H1 (cell line): ENCODE results near the gene RBM5. TPM values are rescaled to one million over a fixed set of nuclear protein-coding genes. Genes with fewer than 3 reads are reported as not detected.
A peak's percentile ranks its signal among the peaks of the same experiment; 100 is the strongest.

Source experiments
- CTCF ChIA-PET: fragments of 300-600 bp; sonication (Branson Sonifier 250); formaldehyde crosslinking; loops from one replicate; lab custom pipeline; 2021; ENCODE audit not compliant: partially characterized antibody; lab: Charles Lee
- POLR2A ChIA-PET: fragments of 300-600 bp; sonication (Branson Sonifier 250); formaldehyde crosslinking; loops from one replicate; lab custom pipeline; 2021; ENCODE audit warnings: inconsistent platforms; ENCODE audit not compliant: partially characterized antibody; lab: Charles Lee
- DNase-seq, 2 experiments: peaks; one replicate each; pipeline versions ENCODE4 v3.0.0 to v3.0.0-alpha.2; 2010 to 2022; ENCODE audit warnings: low spot score in 2 of 2, low read depth in 1 of 2, mixed read lengths in 1 of 2
- FAIRE-seq: peaks from 2 replicates; lab custom pipeline; 2011; peaks lifted over from hg19 to GRCh38; lab: Jason Lieb, UNC
- H2AFZ ChIP-seq: 2 replicates; pipeline ENCODE4 v1.8.1; 2012; ENCODE audit warnings: low read length, inconsistent platforms
- H2AK5ac ChIP-seq: 2 replicates; pipeline ENCODE4 v1.6.1; 2013; ENCODE audit warnings: low read depth, low read length
- H2BK120ac ChIP-seq: replicated peaks from 2 replicates; pipeline ENCODE3; 2013; ENCODE audit warnings: low read depth, low read length, inconsistent platforms
- H2BK12ac ChIP-seq: 2 replicates; pipeline ENCODE4 v1.6.1; 2013; ENCODE audit warnings: low read depth, low read length
- H2BK15ac ChIP-seq: 2 replicates; pipeline ENCODE4 v1.6.1; 2013; ENCODE audit warnings: low read length
- H2BK20ac ChIP-seq: 2 replicates; pipeline ENCODE4 v1.6.1; 2013; ENCODE audit warnings: low read length
- H2BK5ac ChIP-seq: 2 replicates; pipeline ENCODE4 v1.6.1; 2013; ENCODE audit warnings: low read depth, low read length
- H3K14ac ChIP-seq: 2 replicates; pipeline ENCODE4 v1.6.1; 2013; ENCODE audit warnings: inconsistent platforms; ENCODE audit not compliant: insufficient read length
- H3K18ac ChIP-seq: 2 replicates; pipeline ENCODE4 v1.6.1; 2013; ENCODE audit warnings: low read length; ENCODE audit errors: extremely low read depth
- H3K23ac ChIP-seq: 2 replicates; pipeline ENCODE4 v1.6.1; 2013; ENCODE audit warnings: inconsistent platforms; ENCODE audit not compliant: insufficient read length
- H3K23me2 ChIP-seq: 2 replicates; pipeline ENCODE4 v1.6.1; 2013; ENCODE audit warnings: low read depth, low read length
- H3K27ac ChIP-seq: 2 replicates; pipeline ENCODE4 v1.6.1; 2011; ENCODE audit warnings: low read depth, low read length, inconsistent platforms
- H3K27me3 ChIP-seq, 4 experiments: replicated peaks in 1 of 4; 1 replicate in 1 of 4; 2 replicates in 3 of 4; pipeline versions ENCODE4 v1.6.1 to v1.8.1; 2011 to 2013; ENCODE audit warnings: low read length in 3 of 4, mild to moderate bottlenecking in 3 of 4, inconsistent platforms in 2 of 4, mixed read lengths in 2 of 4, moderate library complexity in 1 of 4; ENCODE audit not compliant: control insufficient read depth in 3 of 4, insufficient read depth in 3 of 4; ENCODE audit errors: extremely low read depth in 1 of 4
- H3K36me3 ChIP-seq, 4 experiments: 2 replicates each; pipeline versions ENCODE4 v1.6.1 to v1.8.1; 2011 to 2013; ENCODE audit warnings: mild to moderate bottlenecking in 4 of 4, low read length in 3 of 4, moderate library complexity in 2 of 4, control low read depth in 1 of 4, inconsistent platforms in 1 of 4; ENCODE audit not compliant: insufficient read depth in 4 of 4, control insufficient read depth in 2 of 4
- H3K4ac ChIP-seq: replicated peaks from 2 replicates; pipeline ENCODE3; 2013; ENCODE audit warnings: low read length, low read depth, mixed read lengths, inconsistent platforms; ENCODE audit not compliant: insufficient read length
- H3K4me1 ChIP-seq, 4 experiments: replicated peaks in 1 of 4; 1 replicate in 1 of 4; 2 replicates in 3 of 4; pipeline versions ENCODE4 v1.6.1 to v1.8.1; 2011 to 2013; ENCODE audit warnings: low read length in 3 of 4, inconsistent platforms in 2 of 4, mixed read lengths in 1 of 4; ENCODE audit not compliant: insufficient read depth in 4 of 4, control insufficient read depth in 3 of 4
- H3K4me2 ChIP-seq, 2 experiments: 2 replicates each; pipeline versions ENCODE4 v1.6.1 to v1.8.1; 2011 to 2013; ENCODE audit warnings: low read depth in 2 of 2, low read length in 2 of 2, control low read depth in 1 of 2, inconsistent platforms in 1 of 2, mild to moderate bottlenecking in 1 of 2; ENCODE audit not compliant: insufficient read depth in 1 of 2
- H3K4me3 ChIP-seq, 4 experiments: fragments of 200-600, 300-600 bp in 1 of 4; sonication (generic), shearing (Covaris generic), sonication (Bioruptor Twin) in 1 of 4; 2 replicates each; pipeline versions ENCODE4 v1.5.1 to v1.8.1; 2011 to 2016; ENCODE audit warnings: low read length in 4 of 4, low read depth in 3 of 4, control low read depth in 2 of 4, inconsistent platforms in 2 of 4, mild to moderate bottlenecking in 2 of 4, mixed read lengths in 1 of 4, moderate library complexity in 1 of 4; ENCODE audit not compliant: insufficient read depth in 2 of 4; ENCODE audit errors: extremely low read depth in 1 of 4
- H3K56ac ChIP-seq: replicated peaks from 2 replicates; pipeline ENCODE3; 2013; ENCODE audit warnings: low read depth, mild to moderate bottlenecking, mixed read lengths, low read length, inconsistent platforms; ENCODE audit not compliant: insufficient read length
- H3K79me1 ChIP-seq: 2 replicates; pipeline ENCODE4 v1.6.1; 2013; ENCODE audit warnings: low read depth, low read length, control low read depth
- H3K79me2 ChIP-seq, 2 experiments: 2 replicates each; pipeline versions ENCODE4 v1.6.1 to v1.8.1; 2012 to 2013; ENCODE audit warnings: low read length in 2 of 2, mild to moderate bottlenecking in 2 of 2, inconsistent platforms in 1 of 2; ENCODE audit not compliant: insufficient read depth in 2 of 2, control insufficient read depth in 1 of 2
- H3K9ac ChIP-seq, 4 experiments: replicated peaks in 1 of 4; 1 replicate in 1 of 4; 2 replicates in 3 of 4; pipeline versions ENCODE4 v1.6.1 to v1.8.1; 2011 to 2013; ENCODE audit warnings: low read depth in 3 of 4, low read length in 3 of 4, control low read depth in 2 of 4, mild to moderate bottlenecking in 2 of 4, moderate library complexity in 2 of 4, inconsistent platforms in 1 of 4; ENCODE audit errors: extremely low read depth in 1 of 4
- H3K9me3 ChIP-seq, 2 experiments: 2 replicates each; pipeline versions ENCODE4 v1.6.1 to v1.8.1; 2012 to 2013; ENCODE audit warnings: mild to moderate bottlenecking in 2 of 2, moderate library complexity in 2 of 2, control low read depth in 1 of 2, inconsistent platforms in 1 of 2, low read depth in 1 of 2, low read length in 1 of 2, mixed read lengths in 1 of 2; ENCODE audit not compliant: insufficient read depth in 2 of 2
- H4K20me1 ChIP-seq, 2 experiments: replicated peaks in 1 of 2; 2 replicates each; pipeline versions ENCODE3 to v1.8.1; 2011 to 2013; ENCODE audit warnings: inconsistent platforms in 2 of 2, low read length in 2 of 2, mild to moderate bottlenecking in 1 of 2; ENCODE audit not compliant: insufficient read depth in 2 of 2, control insufficient read depth in 1 of 2
- H4K5ac ChIP-seq: 2 replicates; pipeline ENCODE4 v1.6.1; 2013; ENCODE audit warnings: low read length, low read depth, mixed read lengths, inconsistent platforms; ENCODE audit not compliant: insufficient read length
- H4K8ac ChIP-seq: 2 replicates; pipeline ENCODE4 v1.8.0; 2013; ENCODE audit warnings: mild to moderate bottlenecking, moderate library complexity, low read length, inconsistent platforms; ENCODE audit not compliant: insufficient read depth; ENCODE audit errors: extremely low read depth
- H4K91ac ChIP-seq: replicated peaks from 2 replicates; pipeline ENCODE3; 2013; ENCODE audit warnings: low read length, mixed read lengths, inconsistent platforms; ENCODE audit not compliant: insufficient read length
- BCL11A ChIP-seq, 2 experiments: IDR thresholded peaks; one replicate each; pipeline ENCODE4 v1.6.1; 2011; ENCODE audit warnings: low read depth in 2 of 2, low read length in 2 of 2, mild to moderate bottlenecking in 2 of 2
- GTF2F1 ChIP-seq: IDR thresholded peaks from 2 replicates; pipeline ENCODE4 v1.6.1; 2012; ENCODE audit warnings: low read depth, low read length, improper control_type of control experiment, borderline replicate concordance
- KDM1A ChIP-seq: fragments of 200-600, 300-600 bp; sonication (generic); IDR thresholded peaks from 2 replicates; pipeline ENCODE4 v1.7.1; 2016; ENCODE audit warnings: mild to moderate bottlenecking, low read length, borderline replicate concordance
- NANOG ChIP-seq: IDR thresholded peaks from 2 replicates; pipeline ENCODE4 v1.6.1; 2011; ENCODE audit warnings: low read length, low read depth, mild to moderate bottlenecking, inconsistent platforms; ENCODE audit not compliant: insufficient read depth, poor library complexity, severe bottlenecking
- NRF1 ChIP-seq: IDR thresholded peaks from 2 replicates; pipeline ENCODE4 v1.6.1; 2011; ENCODE audit warnings: mild to moderate bottlenecking, low read depth, low read length, improper control_type of control experiment
- RBBP5 ChIP-seq: IDR thresholded peaks from 2 replicates; pipeline ENCODE4 v1.7.1; 2012; ENCODE audit warnings: low read depth, mild to moderate bottlenecking, inconsistent platforms, low read length, moderate library complexity, borderline replicate concordance
- RNF2 ChIP-seq: fragments of 200-900, 300-1000 bp; sonication (generic); IDR thresholded peaks from 2 replicates; pipeline ENCODE4 v1.7.1; 2016; ENCODE audit warnings: borderline replicate concordance, low read depth, mild to moderate bottlenecking, antibody characterized with exemption, low read length; ENCODE audit not compliant: poor library complexity, severe bottlenecking; ENCODE audit errors: missing control alignments
- SIRT6 ChIP-seq: IDR thresholded peaks from one replicate; pipeline ENCODE4 v1.7.1; 2012; ENCODE audit warnings: low read length, inconsistent platforms
- TCF12 ChIP-seq: IDR thresholded peaks from 2 replicates; pipeline ENCODE4 v1.6.1; 2011; ENCODE audit warnings: low read depth, mild to moderate bottlenecking, low read length
- ZNF274 ChIP-seq: IDR thresholded peaks from 2 replicates; pipeline ENCODE4 v1.7.0; 2012; ENCODE audit warnings: low read length, borderline replicate concordance; ENCODE audit errors: extremely low read depth
- WGBS, 2 experiments: shearing (Covaris generic) in 1 of 2; methylation state at CpG; one replicate each; pipeline versions ENCODE4 v1.1.6 to v1.1.7; 2013 to 2015; ENCODE audit warnings: low lambda C conversion rate in 2 of 2, mixed read lengths in 2 of 2, inconsistent platforms in 1 of 2, low coverage in 1 of 2, missing lambda C conversion rate in 1 of 2; ENCODE audit not compliant: insufficient replicate concordance in 2 of 2, insufficient coverage in 1 of 2, insufficient read length in 1 of 2; ENCODE audit errors: extremely low coverage in 1 of 2, missing lambda C conversion rate in 1 of 2; 5-methylcytosine and 5-hydroxymethylcytosine counted together
- polyA plus RNA-seq, 7 experiments: library from polyadenylated mRNA; depleted of rRNA in 3 of 7; stranded (reverse) in 5 of 7; unstranded in 2 of 7; fragments of >200 nt in 5 of 7; fragments of 200-250 nt in 2 of 7; gene quantifications; 1 replicate in 5 of 7; 2 replicates in 1 of 7; 4 replicates in 1 of 7; pipeline versions ENCODE4 v1.2.1 to v1.2.3, GENCODE V29; 2011 to 2013; ENCODE audit warnings: missing spikeins in 2 of 7, mixed read lengths in 2 of 7
- total RNA-seq: library from RNA; stranded (reverse); fragmentation: NEBNext Ultra II Directional; extraction: Animal tissue kit (Norgen Biotek cat#: 25700); gene quantifications from 2 replicates; pipeline ENCODE4 v1.2.1, GENCODE V29; 2021

The RBM5 gene
- total and polyA plus RNA-seq, 2 of the 8 experiments (the other 6 are each of a cell fraction or from before 2014, with no cell fraction given) = 82.7 to 144 TPM

DNA sequence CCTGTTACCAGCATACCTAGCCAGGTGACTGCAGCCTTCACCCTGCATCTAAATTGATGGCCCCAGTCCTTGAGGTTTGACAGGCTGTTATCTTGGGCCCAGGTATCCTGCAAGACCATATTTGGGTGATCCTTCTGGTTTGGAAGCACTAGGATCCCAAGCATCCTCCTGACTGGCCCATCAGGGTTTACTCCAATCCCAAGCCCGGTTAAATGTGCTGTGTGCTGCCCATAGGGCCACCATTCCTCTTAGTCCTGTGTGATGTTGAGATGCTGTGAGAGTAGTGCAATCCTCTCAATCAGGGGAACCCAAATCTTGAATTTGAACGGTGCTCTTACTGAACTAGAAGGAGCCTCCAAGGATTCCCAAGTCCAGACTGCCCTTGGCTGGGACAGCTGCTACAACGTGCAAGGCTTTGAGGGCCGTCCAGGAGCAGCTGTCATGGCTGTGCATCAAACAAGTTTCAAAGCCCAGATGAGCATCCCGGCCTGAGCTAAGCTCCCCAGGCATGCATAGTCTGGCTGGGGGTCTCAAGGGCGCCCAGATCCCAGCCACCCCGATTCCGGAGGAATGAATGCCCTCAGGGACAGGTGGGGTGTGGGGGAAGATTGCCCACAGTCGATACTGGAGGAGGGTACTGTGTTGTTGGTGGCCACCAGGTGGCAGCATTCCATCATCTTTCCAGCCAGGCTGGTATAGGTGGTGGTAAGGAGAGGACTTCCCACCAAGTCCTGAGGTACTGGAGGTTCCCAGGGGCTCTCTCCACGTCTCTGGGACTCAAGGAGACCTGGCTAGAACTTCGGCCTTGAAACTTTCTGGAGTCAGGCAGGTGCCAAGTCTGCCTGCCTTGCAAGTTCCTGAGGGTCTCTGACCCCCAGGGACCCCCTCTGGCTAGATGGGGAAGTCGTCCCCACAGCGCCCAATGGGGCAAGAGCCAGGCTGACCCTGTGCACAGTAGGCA lies 32.6 kb downstream of the RBM5 start:
- no peak overlapping the region for H3K56ac ChIP-seq
- FAIRE-seq (peak; percentile 97), DNase-seq (peak; percentile 65 to 89)
- no peak overlapping the region for H3K14ac ChIP-seq
- no peak overlapping the region for H2BK20ac ChIP-seq
- H3K36me3 ChIP-seq = peaks cover 17 to 33% (median 26%) of the 10 kb centered on the region in 4 experiments
- no peaks in the 10 kb centered on the region for H3K79me2 ChIP-seq
- CTCF ChIA-PET = interaction anchor here (0.5 to 20.9 kb wide), 37 partner anchors 9 to 1052 kb away, joined by 3 to 591 read pairs (median 4); partner anchors contain the start of gene GNAT1
- no peak overlapping the region for H2BK15ac ChIP-seq
- H2BK12ac ChIP-seq = no peak overlapping the region
- no peak overlapping the region for H3K23ac ChIP-seq
- H3K23me2 ChIP-seq = no peaks in the 10 kb centered on the region
- H4K8ac ChIP-seq = no peak overlapping the region
- no peak overlapping the region for H3K18ac ChIP-seq
- WGBS, 2 experiments = 57% methylated on average over 13 of the region's 13 CpGs; no CpG with 5 or more reads in 1 of the 2 experiments
- H2AFZ ChIP-seq = no peak overlapping the region
- H4K5ac ChIP-seq = no peak overlapping the region
- H3K4ac ChIP-seq = no peak overlapping the region
- H2BK5ac ChIP-seq = no peak overlapping the region
- no peak overlapping the region for H3K27ac ChIP-seq
- POLR2A ChIA-PET = interaction anchor here (1.0 to 11.1 kb wide), 20 partner anchors 11 to 318 kb away, joined by 3 to 133 read pairs (median 6); partner anchors contain the start of genes GNAT1, INKA1 and RBM5
- H3K79me1 ChIP-seq = no peaks in the 10 kb centered on the region
- H3K4me2 ChIP-seq = no peak overlapping the region
- no peaks in the 10 kb centered on the region for H3K9me3 ChIP-seq
- no peak overlapping the region for H2AK5ac ChIP-seq
- no peak overlapping the region for H2BK120ac ChIP-seq
- H3K4me1 ChIP-seq = peaks cover 4 to 25% (median 18%) of the 10 kb centered on the region in 4 experiments
- no peak overlapping the region for H4K91ac ChIP-seq
- H3K4me3 ChIP-seq = no peak overlapping the region
- H4K20me1 ChIP-seq = peaks cover 2 to 16% of the 10 kb centered on the region in 2 experiments
- no peaks in the 10 kb centered on the region for H3K27me3 ChIP-seq
- no peak overlapping the region for H3K9ac ChIP-seq
- TF ChIP-seq RNF2 = no peak
- TF ChIP-seq GTF2F1 = no peak
- TF ChIP-seq KDM1A = no peak
- TF ChIP-seq SIRT6 = no peak
- no peak for TF ChIP-seq NRF1
- TF ChIP-seq TCF12 = no peak
- TF ChIP-seq ZNF274 = no peak
- TF ChIP-seq RBBP5 = no peak
- TF ChIP-seq NANOG = peak; percentile 11
- no peak for TF ChIP-seq BCL11A (IDR thresholded peaks at IDR 0.05; ENCODE audit: low read depth in 2 of 2, low read length in 2 of 2)
